SU-DHL-6 (cell line): ENCODE data around the gene NAT8.
"Not testable (repeated sequence)": the region's sequence is repeated elsewhere in the genome, so short reads cannot be mapped to it uniquely, and the experiment has no call there.

Source experiments
- CTCF ChIP-seq: fragments of 200-600 bp; sonication (generic); IDR thresholded peaks from one replicate; pipeline ENCODE4 v1.5.1; 2017; ENCODE audit warnings: antibody characterized with exemption, mild to moderate bottlenecking, low read length, moderate library complexity; ENCODE audit not compliant: insufficient read depth, poor library complexity, severe bottlenecking
- EZH2phosphoT487 ChIP-seq: fragments of 200-600 bp; sonication (generic), shearing (Covaris generic); conservative IDR thresholded peaks from 2 replicates; pipeline ENCODE4 v1.6.1; 2018; ENCODE audit warnings: mild to moderate bottlenecking, antibody characterized with exemption, low read length, moderate library complexity, mixed read lengths

DNA sequence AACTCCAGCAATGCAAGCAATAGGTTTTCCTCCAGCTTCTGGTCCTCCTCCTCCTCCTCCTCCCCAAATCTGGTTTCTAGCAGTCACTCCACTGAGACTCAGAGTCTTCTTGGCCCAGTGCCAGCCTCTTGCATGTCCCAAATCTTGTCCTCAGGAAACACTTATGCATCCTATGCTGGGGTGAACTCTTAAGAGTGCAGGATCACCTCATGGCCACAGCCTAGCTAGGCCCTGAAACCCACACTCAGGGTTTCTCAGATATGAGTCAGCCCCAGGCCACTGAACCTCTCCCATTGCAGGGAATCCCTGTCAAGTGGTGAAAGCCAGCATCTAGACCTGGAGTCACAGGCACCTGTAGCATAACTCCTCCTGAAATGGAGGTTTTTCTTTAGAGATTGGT, 18.2 kb downstream of the NAT8 start:
- not testable (repeated sequence) for TF ChIP-seq CTCF, EZH2phosphoT487
